Skin epidermis (tissue), 12 donors: ENCODE measurements around the gene CXCL6.

Source experiments
- H3K27ac ChIP-seq, 21 experiments: fragments of 200-600 bp; sonication (generic) in 11 of 21; one replicate each; pipeline ENCODE4 v1.5.0; 2020; ENCODE audit warnings: mild to moderate bottlenecking in 3 of 21, inconsistent platforms in 2 of 21, moderate library complexity in 2 of 21
- H3K4me3 ChIP-seq, 7 experiments: fragments of 200-600 bp; sonication (generic) in 2 of 7; one replicate each; pipeline ENCODE4 v1.5.0; 2020; ENCODE audit warnings: inconsistent platforms in 2 of 7, mild to moderate bottlenecking in 2 of 7, moderate library complexity in 1 of 7

Gene CXCL6

GRCh38 chr4:73836373-73837279 lies at the start of gene CXCL6:
CXCL6 (plus strand) TSS chr4:73836678; CDS start chr4:73836751, 73 bp downstream.
- H3K4me3 ChIP-seq = peak within 1 kb of the TSS in 6 of 7 experiments; percentile 11 to 38 (median 28)
- peak within 1 kb of the TSS in 1 of 21 experiments; percentile 50 for H3K27ac ChIP-seq

- H3K27ac ChIP-seq = no peak overlapping the region
Measured at GRCh38 chr4:73788411-73788810, 48.1 kb upstream of the CXCL6 start.

GRCh38 chr4:73798842-73799241 lies 37.6 kb upstream of the CXCL6 start:
- Histone ChIP-seq H3K4me3 (no peak overlapping the region), H3K27ac (no peak overlapping the region)

More at GRCh38 chr4:73788411-73788810, 48.1 kb upstream of the CXCL6 start:
- H3K4me3 ChIP-seq = no peak overlapping the region

- H3K4me3 ChIP-seq = no peak overlapping the region
- H3K27ac ChIP-seq = no peak overlapping the region
Measured at GRCh38 chr4:73800206-73800605, 36.3 kb upstream of the CXCL6 start.

- Histone ChIP-seq H3K27ac (no peak overlapping the region), H3K4me3 (no peak overlapping the region)
Measured at GRCh38 chr4:73801692-73802091, 34.8 kb upstream of the CXCL6 start.

GRCh38 chr4:73803213-73803612 lies 33.3 kb upstream of the CXCL6 start:
- no peak overlapping the region for H3K27ac ChIP-seq
- H3K4me3 ChIP-seq = no peak overlapping the region

- H3K27ac ChIP-seq = no peak overlapping the region
Measured at GRCh38 chr4:73810191-73810590, 26.3 kb upstream of the CXCL6 start.

GRCh38 chr4:73811841-73812240 lies 24.6 kb upstream of the CXCL6 start:
- Histone ChIP-seq H3K4me3 (no peak overlapping the region), H3K27ac (no peak overlapping the region)

More at GRCh38 chr4:73810191-73810590, 26.3 kb upstream of the CXCL6 start:
- no peak overlapping the region for H3K4me3 ChIP-seq

GRCh38 chr4:73814679-73815078 lies 21.8 kb upstream of the CXCL6 start:
- Histone ChIP-seq H3K4me3 (no peak overlapping the region), H3K27ac (no peak overlapping the region)

GRCh38 chr4:73815145-73815544 lies 21.3 kb upstream of the CXCL6 start:
- H3K27ac ChIP-seq = no peak overlapping the region
- no peak overlapping the region for H3K4me3 ChIP-seq

- Histone ChIP-seq H3K4me3 (no peak overlapping the region), H3K27ac (peak overlapping the region in 1 of 21 experiments; percentile 34)
Measured at GRCh38 chr4:73816814-73817213, 19.7 kb upstream of the CXCL6 start.

GRCh38 chr4:73817341-73817740 lies 19.1 kb upstream of the CXCL6 start:
- no peak overlapping the region for H3K4me3 ChIP-seq
- peak overlapping the region in 1 of 21 experiments; percentile 34 for H3K27ac ChIP-seq

GRCh38 chr4:73821325-73821724 lies 15.2 kb upstream of the CXCL6 start:
- Histone ChIP-seq H3K4me3 (no peak overlapping the region), H3K27ac (no peak overlapping the region)

- no peak overlapping the region for H3K27ac ChIP-seq
- no peak overlapping the region for H3K4me3 ChIP-seq
Measured at GRCh38 chr4:73822389-73822788, 14.1 kb upstream of the CXCL6 start.

- H3K4me3 ChIP-seq = no peak overlapping the region
- H3K27ac ChIP-seq = no peak overlapping the region
Measured at GRCh38 chr4:73822812-73823504, 13.5 kb upstream of the CXCL6 start.

GRCh38 chr4:73823760-73824159 lies 12.7 kb upstream of the CXCL6 start:
- Histone ChIP-seq H3K27ac (no peak overlapping the region), H3K4me3 (no peak overlapping the region)

- H3K4me3 ChIP-seq = no peak overlapping the region
- no peak overlapping the region for H3K27ac ChIP-seq
Measured at GRCh38 chr4:73828956-73829355, 7.5 kb upstream of the CXCL6 start.

- H3K27ac ChIP-seq = no peak overlapping the region
- no peak overlapping the region for H3K4me3 ChIP-seq
Measured at GRCh38 chr4:73831569-73831968, 4.9 kb upstream of the CXCL6 start.

- Histone ChIP-seq H3K4me3 (no peak overlapping the region), H3K27ac (no peak overlapping the region)
Measured at GRCh38 chr4:73832651-73833237, 3.7 kb upstream of the CXCL6 start.

- Histone ChIP-seq H3K4me3 (no peak overlapping the region), H3K27ac (no peak overlapping the region)
Measured at GRCh38 chr4:73839071-73839470, 2.6 kb downstream of the CXCL6 start.

GRCh38 chr4:73839715-73840114 lies 3.2 kb downstream of the CXCL6 start:
- no peak overlapping the region for H3K27ac ChIP-seq
- H3K4me3 ChIP-seq = no peak overlapping the region
